Measurements from ENCODE around the gene HNRNPR. TPM values are rescaled to one million over a fixed set of nuclear protein-coding genes. Genes with fewer than 3 reads are reported as not detected.

HNRNPR gene
- total and polyA plus RNA-seq, 2 of the 8 experiments (the other 6 are each of a cell fraction or from before 2014, with no cell fraction given), result 110 to 214 TPM

DNA sequence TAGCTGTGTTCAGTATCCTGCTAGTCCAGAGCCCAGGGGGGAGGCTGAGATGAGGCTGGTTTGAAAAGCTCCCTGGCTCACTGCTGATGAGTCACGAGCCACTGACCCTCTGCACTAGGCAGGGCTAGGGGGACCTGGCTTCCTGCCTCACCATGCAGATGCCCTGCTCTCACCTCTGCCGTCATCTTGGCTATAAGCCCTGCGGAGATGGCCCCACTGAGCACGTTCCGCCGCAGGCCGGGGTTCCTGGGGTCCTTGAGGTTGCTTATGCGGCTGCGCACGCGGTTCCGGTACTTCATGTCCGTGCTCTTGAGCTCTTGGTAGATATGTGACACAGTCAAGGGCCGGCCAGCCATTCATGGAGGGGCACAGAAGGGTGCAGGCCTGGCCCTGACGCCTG, 49.6 kb upstream of the HNRNPR start (continued):
- TF ChIP-seq SRF (IDR thresholded peaks at IDR 0.05; ENCODE audit: low read depth, low read length) (no peak), HDAC6 (IDR thresholded peaks at IDR 0.05; ENCODE audit: low read depth, low read length) (no peak), CBX5 (IDR thresholded peaks at IDR 0.05; ENCODE audit: low read depth, low read length) (no peak), CTBP2 (IDR thresholded peaks at IDR 0.05; ENCODE audit: borderline replicate concordance, insufficient read depth, insufficient read length, low read length) (no peak), SIRT6 (IDR thresholded peaks at IDR 0.05; ENCODE audit: low read length) (no peak)
- TF ChIP-seq, protein P1, sequence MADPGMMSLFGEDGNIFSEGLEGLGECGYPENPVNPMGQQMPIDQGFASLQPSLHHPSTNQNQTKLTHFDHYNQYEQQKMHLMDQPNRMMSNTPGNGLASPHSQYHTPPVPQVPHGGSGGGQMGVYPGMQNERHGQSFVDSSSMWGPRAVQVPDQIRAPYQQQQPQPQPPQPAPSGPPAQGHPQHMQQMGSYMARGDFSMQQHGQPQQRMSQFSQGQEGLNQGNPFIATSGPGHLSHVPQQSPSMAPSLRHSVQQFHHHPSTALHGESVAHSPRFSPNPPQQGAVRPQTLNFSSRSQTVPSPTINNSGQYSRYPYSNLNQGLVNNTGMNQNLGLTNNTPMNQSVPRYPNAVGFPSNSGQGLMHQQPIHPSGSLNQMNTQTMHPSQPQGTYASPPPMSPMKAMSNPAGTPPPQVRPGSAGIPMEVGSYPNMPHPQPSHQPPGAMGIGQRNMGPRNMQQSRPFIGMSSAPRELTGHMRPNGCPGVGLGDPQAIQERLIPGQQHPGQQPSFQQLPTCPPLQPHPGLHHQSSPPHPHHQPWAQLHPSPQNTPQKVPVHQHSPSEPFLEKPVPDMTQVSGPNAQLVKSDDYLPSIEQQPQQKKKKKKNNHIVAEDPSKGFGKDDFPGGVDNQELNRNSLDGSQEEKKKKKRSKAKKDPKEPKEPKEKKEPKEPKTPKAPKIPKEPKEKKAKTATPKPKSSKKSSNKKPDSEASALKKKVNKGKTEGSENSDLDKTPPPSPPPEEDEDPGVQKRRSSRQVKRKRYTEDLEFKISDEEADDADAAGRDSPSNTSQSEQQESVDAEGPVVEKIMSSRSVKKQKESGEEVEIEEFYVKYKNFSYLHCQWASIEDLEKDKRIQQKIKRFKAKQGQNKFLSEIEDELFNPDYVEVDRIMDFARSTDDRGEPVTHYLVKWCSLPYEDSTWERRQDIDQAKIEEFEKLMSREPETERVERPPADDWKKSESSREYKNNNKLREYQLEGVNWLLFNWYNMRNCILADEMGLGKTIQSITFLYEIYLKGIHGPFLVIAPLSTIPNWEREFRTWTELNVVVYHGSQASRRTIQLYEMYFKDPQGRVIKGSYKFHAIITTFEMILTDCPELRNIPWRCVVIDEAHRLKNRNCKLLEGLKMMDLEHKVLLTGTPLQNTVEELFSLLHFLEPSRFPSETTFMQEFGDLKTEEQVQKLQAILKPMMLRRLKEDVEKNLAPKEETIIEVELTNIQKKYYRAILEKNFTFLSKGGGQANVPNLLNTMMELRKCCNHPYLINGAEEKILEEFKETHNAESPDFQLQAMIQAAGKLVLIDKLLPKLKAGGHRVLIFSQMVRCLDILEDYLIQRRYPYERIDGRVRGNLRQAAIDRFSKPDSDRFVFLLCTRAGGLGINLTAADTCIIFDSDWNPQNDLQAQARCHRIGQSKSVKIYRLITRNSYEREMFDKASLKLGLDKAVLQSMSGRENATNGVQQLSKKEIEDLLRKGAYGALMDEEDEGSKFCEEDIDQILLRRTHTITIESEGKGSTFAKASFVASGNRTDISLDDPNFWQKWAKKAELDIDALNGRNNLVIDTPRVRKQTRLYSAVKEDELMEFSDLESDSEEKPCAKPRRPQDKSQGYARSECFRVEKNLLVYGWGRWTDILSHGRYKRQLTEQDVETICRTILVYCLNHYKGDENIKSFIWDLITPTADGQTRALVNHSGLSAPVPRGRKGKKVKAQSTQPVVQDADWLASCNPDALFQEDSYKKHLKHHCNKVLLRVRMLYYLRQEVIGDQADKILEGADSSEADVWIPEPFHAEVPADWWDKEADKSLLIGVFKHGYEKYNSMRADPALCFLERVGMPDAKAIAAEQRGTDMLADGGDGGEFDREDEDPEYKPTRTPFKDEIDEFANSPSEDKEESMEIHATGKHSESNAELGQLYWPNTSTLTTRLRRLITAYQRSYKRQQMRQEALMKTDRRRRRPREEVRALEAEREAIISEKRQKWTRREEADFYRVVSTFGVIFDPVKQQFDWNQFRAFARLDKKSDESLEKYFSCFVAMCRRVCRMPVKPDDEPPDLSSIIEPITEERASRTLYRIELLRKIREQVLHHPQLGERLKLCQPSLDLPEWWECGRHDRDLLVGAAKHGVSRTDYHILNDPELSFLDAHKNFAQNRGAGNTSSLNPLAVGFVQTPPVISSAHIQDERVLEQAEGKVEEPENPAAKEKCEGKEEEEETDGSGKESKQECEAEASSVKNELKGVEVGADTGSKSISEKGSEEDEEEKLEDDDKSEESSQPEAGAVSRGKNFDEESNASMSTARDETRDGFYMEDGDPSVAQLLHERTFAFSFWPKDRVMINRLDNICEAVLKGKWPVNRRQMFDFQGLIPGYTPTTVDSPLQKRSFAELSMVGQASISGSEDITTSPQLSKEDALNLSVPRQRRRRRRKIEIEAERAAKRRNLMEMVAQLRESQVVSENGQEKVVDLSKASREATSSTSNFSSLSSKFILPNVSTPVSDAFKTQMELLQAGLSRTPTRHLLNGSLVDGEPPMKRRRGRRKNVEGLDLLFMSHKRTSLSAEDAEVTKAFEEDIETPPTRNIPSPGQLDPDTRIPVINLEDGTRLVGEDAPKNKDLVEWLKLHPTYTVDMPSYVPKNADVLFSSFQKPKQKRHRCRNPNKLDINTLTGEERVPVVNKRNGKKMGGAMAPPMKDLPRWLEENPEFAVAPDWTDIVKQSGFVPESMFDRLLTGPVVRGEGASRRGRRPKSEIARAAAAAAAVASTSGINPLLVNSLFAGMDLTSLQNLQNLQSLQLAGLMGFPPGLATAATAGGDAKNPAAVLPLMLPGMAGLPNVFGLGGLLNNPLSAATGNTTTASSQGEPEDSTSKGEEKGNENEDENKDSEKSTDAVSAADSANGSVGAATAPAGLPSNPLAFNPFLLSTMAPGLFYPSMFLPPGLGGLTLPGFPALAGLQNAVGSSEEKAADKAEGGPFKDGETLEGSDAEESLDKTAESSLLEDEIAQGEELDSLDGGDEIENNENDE (IDR thresholded peaks at IDR 0.05; ENCODE audit: insufficient replicate concordance, low read length), result no peak
